SK-N-SH (cell line): ENCODE results near the gene ARMC8.

Source experiments
- CTCF ChIP-seq: fragments of 200-600 bp; sonication (generic); IDR thresholded peaks from 2 replicates; pipeline ENCODE4 v1.6.1; 2017; ENCODE audit warnings: antibody characterized with exemption, mild to moderate bottlenecking, moderate library complexity
- RXRA ChIP-seq: IDR thresholded peaks from 2 replicates; pipeline ENCODE4 v1.4.0; 2012; ENCODE audit warnings: low read depth, mild to moderate bottlenecking, borderline replicate concordance
- TF ChIP-seq, protein P1 (sequence below): fragments of 150-350 bp; IDR thresholded peaks from 2 replicates; pipeline ENCODE4 v1.6.1; 2017; ENCODE audit warnings: antibody characterized with exemption, low read length, low read depth, borderline replicate concordance

DNA sequence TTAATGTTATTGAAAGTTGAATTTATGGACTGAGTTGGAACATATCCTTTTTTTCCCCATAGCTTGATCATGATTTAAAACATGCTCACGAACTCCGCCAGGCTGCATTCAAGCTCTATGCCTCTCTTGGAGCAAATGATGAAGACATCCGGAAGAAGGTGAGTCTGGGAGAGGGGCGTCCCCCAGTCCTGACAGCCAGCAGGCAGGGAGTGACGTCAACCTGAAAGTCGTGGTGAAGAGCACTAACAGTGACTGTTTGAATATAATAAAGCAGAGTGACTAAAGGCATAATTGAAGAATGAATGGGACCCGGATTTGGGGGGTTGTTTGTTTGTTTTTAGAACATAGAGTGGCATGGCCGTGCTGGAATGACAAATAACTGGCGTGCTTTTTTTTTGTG, 57.9 kb downstream of the ARMC8 start:
- no peak for TF ChIP-seq CTCF
- TF ChIP-seq, protein P1, sequence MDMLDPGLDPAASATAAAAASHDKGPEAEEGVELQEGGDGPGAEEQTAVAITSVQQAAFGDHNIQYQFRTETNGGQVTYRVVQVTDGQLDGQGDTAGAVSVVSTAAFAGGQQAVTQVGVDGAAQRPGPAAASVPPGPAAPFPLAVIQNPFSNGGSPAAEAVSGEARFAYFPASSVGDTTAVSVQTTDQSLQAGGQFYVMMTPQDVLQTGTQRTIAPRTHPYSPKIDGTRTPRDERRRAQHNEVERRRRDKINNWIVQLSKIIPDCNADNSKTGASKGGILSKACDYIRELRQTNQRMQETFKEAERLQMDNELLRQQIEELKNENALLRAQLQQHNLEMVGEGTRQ, result no peak
- TF ChIP-seq RXRA, result no peak
